Stimulated activated naive CD8-positive, alpha-beta T cell treated with anti-CD3 and anti-CD28 coated beads, Interleukin-15, amount 100 ng/mL, for 72 hours (primary cell): ENCODE results near the gene TCF25.

ENCODE experiments used
- ATAC-seq: fragments of 150-1000 bp; cut with Tn5 transposase; 2 replicates; pipeline ENCODE4 v1.10.0; 2021; ENCODE audit warnings: mild to moderate bottlenecking, moderate library complexity
- DNase-seq, 2 donors: peaks; one replicate each; pipeline ENCODE4 v3.0.0; 2021 to 2022
- H3K27ac Mint-ChIP-seq, 2 donors: one replicate each; pipeline ENCODE4 v1.8.0; 2022; ENCODE audit warnings: mild to moderate bottlenecking in 2 of 2, mixed read lengths in 2 of 2, moderate library complexity in 2 of 2
- H3K27me3 Mint-ChIP-seq: one replicate; pipeline ENCODE4 v1.8.0; 2022; ENCODE audit warnings: mixed read lengths
- H3K4me1 Mint-ChIP-seq: one replicate; pipeline ENCODE4 v1.8.0; 2022; ENCODE audit warnings: mild to moderate bottlenecking, mixed read lengths
- H3K4me3 Mint-ChIP-seq, 2 donors: one replicate each; pipeline ENCODE4 v1.8.0; 2022; ENCODE audit warnings: mild to moderate bottlenecking in 2 of 2, mixed read lengths in 2 of 2, moderate library complexity in 1 of 2
- H3K9me3 Mint-ChIP-seq, 2 donors: one replicate each; pipeline ENCODE4 v1.8.0; 2022; ENCODE audit warnings: mixed read lengths in 2 of 2

The TCF25 gene

DNA sequence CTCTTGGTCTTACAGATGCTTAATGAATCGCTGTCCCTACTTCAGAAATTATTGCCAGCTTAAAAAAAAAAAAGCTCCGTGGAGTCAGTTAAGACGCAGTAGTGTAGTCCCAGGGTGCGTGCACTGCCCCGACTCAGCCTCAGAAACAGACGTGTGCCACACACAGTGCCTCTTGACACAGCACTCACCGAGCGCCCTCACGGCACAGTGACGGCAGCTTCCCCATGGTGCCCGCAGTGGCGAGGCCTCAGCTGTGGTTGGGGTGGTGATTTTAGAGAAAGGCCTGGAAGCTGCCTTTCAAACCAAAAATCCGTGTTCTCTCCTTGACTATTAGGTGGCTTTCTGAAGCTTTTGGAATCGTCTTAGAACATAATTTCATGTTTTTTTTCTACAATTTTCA, 13.9 kb downstream of the TCF25 start:
- no peak for ATAC-seq
- Mint-ChIP-seq H3K27me3 (no peaks in the 10 kb centered on the region), H3K27ac (no peak overlapping the region), H3K9me3 (no peaks in the 10 kb centered on the region), H3K4me3 (no peak overlapping the region), H3K4me1 (peaks cover 18% of the 10 kb centered on the region)
- DNase-seq, result no peak

DNA sequence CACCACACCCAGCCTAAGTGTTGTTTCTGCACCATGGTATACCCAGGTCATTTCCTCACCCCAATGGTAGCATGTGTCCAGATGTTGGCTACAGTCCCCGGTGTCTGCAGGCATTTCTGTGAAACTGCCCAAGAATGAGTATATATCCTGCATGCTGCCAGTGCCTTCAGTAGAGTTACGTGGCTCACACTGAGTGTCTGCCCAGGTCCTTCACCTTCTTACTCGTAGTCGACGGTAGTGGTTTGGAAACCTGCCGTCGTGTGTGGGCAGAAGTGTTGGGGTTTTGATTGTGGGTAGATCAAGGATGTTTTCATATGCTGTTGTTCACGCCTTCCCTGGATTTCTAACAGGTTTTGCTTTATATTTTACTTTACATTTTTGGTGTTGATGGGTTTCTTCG, 16.8 kb downstream of the TCF25 start:
- no peaks in the 10 kb centered on the region for H3K27me3 Mint-ChIP-seq
- peak overlapping the region; percentile 17 to 69 for H3K27ac Mint-ChIP-seq
- DNase-seq (peak; percentile 46 to 57), ATAC-seq (peak; percentile 94)
- H3K4me3 Mint-ChIP-seq, result no peak overlapping the region
- no peaks in the 10 kb centered on the region for H3K9me3 Mint-ChIP-seq
- peaks cover 18% of the 10 kb centered on the region for H3K4me1 Mint-ChIP-seq

DNA sequence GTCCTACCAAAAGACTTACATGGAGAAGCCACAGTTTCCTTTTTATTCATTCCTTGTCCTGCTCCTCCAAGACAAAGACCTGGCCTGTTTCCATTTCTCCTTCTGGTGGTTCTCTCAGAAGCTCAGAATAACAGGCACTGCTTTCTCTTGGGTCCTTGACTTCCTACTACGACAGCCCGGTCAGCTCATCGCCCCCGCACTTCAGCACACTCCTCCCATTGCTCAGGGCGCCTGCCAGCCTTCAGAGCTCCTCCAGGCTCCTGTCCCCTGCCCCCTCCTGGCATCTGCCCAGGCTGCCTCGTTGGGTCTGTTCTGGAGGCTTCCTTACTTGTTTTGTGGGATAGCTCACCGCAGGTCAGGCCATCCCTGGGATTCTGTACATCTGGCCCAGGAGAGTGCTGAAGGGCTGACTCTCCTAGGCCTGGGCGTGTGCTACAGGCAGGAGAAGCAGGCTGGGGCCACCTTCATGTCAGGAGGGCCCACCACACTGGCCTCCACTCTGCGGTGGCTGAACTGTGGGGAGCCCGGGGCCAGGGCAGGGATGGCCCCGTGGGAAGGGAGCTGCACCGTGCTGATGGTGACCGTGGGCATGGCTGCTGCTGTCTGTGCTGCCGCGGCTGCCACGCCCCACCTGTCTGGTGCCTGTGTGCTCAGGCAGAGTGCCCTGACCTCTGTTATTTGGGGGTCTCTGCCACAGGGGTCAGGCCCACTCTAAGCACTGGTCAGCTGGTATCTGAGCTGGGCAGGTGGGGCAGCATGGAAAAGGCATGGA, 17.7 kb downstream of the TCF25 start:
- DNase-seq (no peak), ATAC-seq (no peak)
- no peak overlapping the region for H3K27ac Mint-ChIP-seq
- peaks cover 18% of the 10 kb centered on the region for H3K4me1 Mint-ChIP-seq
- H3K4me3 Mint-ChIP-seq, result peak overlapping the region in 1 of 2 donors; percentile 1
- H3K27me3 Mint-ChIP-seq, result no peaks in the 10 kb centered on the region
- H3K9me3 Mint-ChIP-seq, result no peaks in the 10 kb centered on the region

DNA sequence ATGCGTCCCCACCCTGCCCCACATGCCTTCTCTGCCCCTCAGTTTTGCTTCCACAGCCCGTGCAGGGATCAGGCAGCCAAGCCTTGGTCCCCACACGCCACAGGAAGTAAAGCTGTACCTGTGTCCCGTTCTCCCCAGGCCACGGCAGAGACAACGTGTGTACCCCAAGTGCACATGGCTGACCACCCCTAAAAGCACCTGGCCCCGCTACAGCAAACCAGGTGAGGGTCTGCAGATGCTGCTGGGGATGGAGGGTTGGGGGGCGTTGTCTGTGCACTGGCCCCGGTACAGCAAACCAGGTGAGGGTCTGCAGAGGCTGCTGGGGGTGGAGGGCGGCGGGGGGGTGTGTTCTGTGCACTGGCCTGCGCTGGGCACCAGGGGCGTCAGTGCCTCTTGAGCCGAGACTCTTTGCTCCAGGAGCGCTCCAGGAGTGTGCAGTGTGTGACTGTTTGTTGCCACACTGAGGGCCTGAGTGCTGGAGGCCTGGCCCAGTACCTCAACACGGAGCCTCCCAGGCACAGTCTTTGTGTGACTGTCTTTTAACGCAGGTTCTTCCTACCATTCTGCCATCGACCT, 18.8 kb downstream of the TCF25 start:
- H3K4me1 Mint-ChIP-seq, result peaks cover 18% of the 10 kb centered on the region
- no peaks in the 10 kb centered on the region for H3K9me3 Mint-ChIP-seq
- no peak for ATAC-seq
- no peaks in the 10 kb centered on the region for H3K27me3 Mint-ChIP-seq
- DNase-seq, result no peak
- H3K27ac Mint-ChIP-seq, result no peak overlapping the region
- H3K4me3 Mint-ChIP-seq, result no peak overlapping the region

DNA sequence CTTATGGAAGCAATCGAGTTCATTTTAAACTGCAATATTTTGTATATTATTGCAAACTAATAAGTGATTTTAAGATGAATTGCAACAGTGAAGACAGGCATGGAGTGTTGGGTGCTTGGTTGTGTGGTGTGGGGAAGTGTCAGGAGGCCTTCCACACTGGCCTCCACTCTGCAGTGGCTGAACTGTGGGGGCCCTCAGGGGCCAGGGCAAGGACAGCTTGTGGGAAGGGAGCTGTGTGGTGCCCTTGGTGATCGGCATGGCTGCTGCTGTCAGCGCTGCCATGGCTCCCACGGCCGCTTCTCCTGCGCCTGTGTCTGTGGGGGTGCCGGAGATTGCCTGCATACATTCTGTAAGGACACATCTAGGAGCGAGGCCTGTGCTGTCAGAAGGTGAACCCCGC, 19.2 kb downstream of the TCF25 start:
- Mint-ChIP-seq H3K4me1 (peaks cover 18% of the 10 kb centered on the region), H3K27ac (peak overlapping the region in 1 of 2 donors; percentile 19), H3K27me3 (no peaks in the 10 kb centered on the region), H3K9me3 (no peaks in the 10 kb centered on the region), H3K4me3 (no peak overlapping the region)
- DNase-seq (no peak), ATAC-seq (no peak)

DNA sequence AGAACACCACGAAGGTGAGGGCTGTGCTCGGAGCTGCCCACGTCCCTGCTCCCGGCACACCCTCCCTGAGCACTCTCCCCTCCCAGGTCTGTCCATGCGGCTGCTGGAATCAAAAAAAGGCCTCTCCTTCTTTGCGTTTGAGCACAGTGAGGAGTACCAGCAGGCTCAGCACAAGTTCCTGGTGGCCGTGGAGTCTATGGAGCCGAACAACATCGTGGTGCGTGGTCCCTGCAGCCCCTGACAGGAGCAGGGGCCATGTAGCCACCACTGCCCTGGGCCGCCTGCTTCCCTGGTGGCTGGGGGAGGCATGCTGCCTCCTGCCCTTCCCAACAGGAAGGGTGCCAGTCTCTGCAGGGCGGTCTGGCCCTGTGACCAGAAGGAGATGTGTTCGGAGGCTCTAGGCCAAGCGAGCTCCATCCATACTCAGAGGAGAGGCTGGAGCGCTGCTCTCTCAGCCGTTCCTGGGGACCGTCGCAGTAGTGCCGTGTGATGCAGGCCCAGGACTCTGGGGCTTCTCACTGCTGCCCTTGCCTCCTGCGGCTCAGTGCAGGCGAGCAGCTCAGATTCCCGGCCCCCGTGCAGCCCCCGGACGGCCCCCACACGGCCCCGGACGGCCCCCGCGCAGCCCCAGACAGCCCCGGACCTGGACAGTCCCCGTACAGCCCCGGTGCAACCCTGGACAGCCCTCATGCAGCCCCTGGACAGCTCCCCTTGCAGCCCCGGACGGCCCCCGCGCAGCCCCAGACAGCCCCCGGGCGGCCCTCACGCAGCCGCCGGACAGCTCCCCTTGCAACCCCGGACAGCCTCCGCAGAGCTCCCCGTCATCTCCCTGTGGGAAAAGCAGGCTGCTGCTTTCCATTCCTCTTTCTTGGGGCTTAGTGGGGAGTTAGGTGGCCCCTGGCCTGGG, 20.5 kb downstream of the TCF25 start:
- no peak for ATAC-seq
- Mint-ChIP-seq H3K27ac (no peak overlapping the region), H3K4me3 (no peak overlapping the region), H3K4me1 (peaks cover 18% of the 10 kb centered on the region), H3K9me3 (no peaks in the 10 kb centered on the region), H3K27me3 (no peaks in the 10 kb centered on the region)
- no peak for DNase-seq

DNA sequence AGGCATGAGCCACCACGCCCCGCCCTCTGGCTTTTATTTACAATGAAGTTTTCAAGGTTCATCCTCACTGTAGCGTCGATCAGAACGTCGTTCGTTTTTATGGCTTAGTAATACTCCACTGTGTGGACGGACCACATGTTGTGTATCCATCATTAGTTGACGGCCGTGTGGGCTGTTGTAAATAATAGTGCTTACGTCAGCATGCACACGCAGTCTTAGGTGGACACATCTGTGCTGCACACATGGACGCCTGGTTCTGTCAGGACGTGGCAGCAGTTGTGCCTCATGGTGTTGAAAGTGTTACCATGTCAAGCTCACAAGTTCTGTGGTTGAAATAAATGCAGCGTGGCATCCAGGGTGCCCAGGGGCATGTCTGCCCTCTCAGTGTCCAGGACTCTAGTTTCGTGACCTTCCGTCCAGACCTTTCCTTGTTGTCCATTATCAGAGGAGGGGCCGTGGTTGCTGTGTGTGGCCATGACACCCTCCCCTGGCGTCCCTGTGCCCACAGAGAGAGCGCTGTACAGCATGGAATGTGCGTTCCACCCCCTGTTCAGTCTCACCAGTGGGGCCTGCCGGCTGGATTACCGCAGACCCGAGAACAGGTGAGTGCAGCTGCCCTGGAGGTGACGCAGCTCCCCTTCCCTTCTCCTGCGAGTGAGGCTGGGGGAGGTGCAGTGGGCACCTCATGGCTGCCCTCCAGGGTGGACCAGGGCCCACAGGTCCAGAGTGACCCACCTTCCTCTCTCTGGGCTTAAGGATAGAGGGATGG, 22.3 kb downstream of the TCF25 start:
- no peak overlapping the region for H3K4me3 Mint-ChIP-seq
- ATAC-seq, result no peak
- no peaks in the 10 kb centered on the region for H3K27me3 Mint-ChIP-seq
- H3K4me1 Mint-ChIP-seq, result peaks cover 13% of the 10 kb centered on the region
- H3K27ac Mint-ChIP-seq, result no peak overlapping the region
- H3K9me3 Mint-ChIP-seq, result no peaks in the 10 kb centered on the region
- no peak for DNase-seq

DNA sequence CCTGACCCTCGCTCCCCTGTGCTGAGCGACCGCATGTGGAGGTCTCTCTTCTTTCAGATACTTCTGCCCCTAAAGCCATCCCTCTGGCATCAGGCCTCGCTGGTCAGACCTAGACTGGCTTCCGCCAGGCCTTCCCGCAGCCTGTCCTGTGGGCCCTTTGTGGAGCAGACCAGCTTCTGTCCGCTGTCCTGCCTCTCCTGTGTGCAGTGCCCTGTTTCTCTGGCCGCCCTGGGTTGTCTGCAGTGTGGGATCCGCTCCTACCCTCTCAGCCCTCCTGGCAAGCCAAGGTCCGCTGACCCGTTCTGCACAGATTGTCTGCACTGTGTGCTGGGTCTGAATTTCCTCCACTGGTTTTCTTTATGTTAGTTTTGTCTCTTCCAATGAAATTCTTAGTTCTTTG, 23.8 kb downstream of the TCF25 start:
- ATAC-seq, result no peak
- Mint-ChIP-seq H3K9me3 (no peaks in the 10 kb centered on the region), H3K4me3 (no peak overlapping the region), H3K27ac (no peak overlapping the region), H3K27me3 (no peaks in the 10 kb centered on the region), H3K4me1 (peaks cover 7% of the 10 kb centered on the region)
- DNase-seq, result no peak

DNA sequence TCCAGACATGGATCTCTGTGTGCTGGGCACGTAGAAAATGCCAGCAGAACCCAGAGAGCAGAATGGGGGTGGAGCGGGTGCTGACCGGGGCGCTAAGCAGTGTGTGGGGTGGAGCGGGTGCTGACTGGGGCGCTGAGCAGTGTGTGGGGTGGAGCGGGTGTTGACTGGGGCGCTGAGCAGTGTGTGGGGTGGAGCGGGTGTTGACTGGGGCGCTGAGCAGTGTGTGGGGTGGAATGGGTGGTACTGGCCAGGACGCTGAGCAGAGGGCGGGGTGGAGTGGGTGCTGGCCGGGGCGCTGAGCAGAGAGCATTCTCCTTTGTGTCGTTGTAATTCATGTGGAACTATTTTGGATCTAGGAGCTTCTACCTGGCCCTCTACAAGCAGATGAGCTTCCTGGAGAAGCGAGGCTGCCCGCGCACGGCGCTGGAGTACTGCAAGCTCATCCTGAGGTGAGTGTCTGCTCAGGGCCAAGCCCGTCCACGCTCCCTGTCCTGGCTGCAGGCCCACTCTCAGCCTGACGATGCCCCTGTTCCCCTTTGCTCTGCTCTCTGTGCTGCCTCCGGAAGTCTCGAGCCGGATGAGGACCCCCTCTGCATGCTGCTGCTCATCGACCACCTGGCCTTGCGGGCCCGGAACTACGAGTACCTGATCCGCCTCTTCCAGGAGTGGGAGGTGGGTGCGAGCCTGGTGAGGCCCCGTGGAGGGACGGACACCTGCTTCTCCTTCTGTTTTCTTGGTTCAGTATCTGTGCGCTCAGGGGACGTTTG, 25.0 kb downstream of the TCF25 start:
- DNase-seq (no peak), ATAC-seq (no peak)
- no peak overlapping the region for H3K4me3 Mint-ChIP-seq
- H3K4me1 Mint-ChIP-seq, result peaks cover 7% of the 10 kb centered on the region
- peak overlapping the region in 1 of 2 donors; percentile 12 for H3K27ac Mint-ChIP-seq
- no peaks in the 10 kb centered on the region for H3K9me3 Mint-ChIP-seq
- H3K27me3 Mint-ChIP-seq, result no peaks in the 10 kb centered on the region

DNA sequence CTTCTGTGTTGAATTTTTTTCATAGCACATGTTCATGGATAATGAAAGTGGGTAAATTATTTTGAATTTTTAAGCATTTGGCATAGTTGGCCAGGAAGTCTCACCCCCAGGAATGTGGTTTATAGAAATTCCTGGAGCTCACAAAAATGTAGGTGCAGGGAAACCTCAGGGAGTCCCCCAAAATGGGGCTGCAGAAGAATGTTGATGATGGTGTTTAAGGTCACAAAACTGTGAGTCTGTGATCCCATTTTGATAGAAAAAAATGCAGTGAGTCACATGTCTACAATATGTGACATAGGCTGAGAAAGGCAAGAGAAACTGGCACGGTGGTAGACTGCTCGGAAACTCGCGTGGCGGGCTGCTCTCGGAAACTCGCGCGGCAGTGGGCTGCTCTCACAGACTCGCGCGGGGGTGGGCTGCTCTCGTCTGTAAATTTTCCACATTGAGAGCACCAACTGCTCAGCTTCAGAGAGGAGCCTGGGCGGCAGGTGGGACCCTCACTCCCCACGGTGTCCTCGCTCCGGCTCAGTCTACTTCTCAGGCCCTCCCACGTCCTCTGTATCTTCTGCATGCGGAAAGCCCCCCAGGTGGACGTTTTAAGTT, 26.6 kb downstream of the TCF25 start:
- peaks cover 7% of the 10 kb centered on the region for H3K4me1 Mint-ChIP-seq
- no peak for ATAC-seq

DNA sequence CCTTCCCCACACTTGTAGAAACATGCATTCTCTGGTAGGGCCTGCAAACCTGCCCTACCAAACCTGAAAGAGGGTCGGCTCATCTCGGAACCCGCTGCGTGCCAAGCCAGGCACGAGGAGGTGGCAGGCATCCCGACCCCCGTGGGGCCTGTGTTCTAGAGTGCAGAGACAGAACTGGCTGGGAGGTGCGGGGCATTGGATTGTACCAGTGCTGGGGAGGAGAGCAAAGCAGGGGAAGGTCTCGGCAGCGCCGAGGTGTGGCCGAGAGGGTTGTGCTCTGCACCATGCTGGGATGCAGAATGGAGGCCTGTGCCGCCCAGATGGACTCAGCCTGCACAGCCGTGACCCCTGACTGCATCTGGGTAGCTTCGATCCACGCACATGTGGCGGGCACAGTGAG, 27.5 kb downstream of the TCF25 start:
- DNase-seq, result no peak
- H3K4me1 Mint-ChIP-seq, result peaks cover 7% of the 10 kb centered on the region
- ATAC-seq, result no peak

More for the DNA sequence above, 26.6 kb downstream of the TCF25 start:
- Mint-ChIP-seq H3K27ac (no peak overlapping the region), H3K4me3 (no peak overlapping the region), H3K9me3 (no peaks in the 10 kb centered on the region), H3K27me3 (no peaks in the 10 kb centered on the region)
- DNase-seq, result no peak

DNA sequence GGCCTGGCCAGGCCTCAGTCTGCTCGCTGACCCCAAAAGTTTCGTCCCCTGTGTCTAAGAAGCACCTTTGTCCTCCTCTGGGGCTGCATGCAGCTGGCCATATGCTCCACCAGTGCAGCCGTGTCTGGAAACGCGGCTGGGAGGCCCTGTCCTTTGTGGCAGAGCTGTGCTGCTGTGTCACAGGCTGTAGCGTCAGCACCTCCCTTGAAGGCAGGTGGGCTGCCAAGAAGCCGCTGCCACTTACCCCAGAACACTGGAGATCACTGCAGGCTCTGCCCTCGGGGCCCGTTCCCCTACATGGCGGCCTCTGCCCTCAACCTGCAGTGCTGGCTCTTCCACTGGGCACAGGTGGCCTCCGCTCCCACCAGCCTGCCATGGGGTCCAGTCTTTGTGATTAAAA, 29.6 kb downstream of the TCF25 start:
- Mint-ChIP-seq H3K9me3 (no peaks in the 10 kb centered on the region), H3K4me3 (no peak overlapping the region), H3K27me3 (no peaks in the 10 kb centered on the region), H3K27ac (no peak overlapping the region), H3K4me1 (peaks cover 7% of the 10 kb centered on the region)
- DNase-seq (no peak), ATAC-seq (no peak)

More for the DNA sequence above, 27.5 kb downstream of the TCF25 start:
- Mint-ChIP-seq H3K4me3 (no peak overlapping the region), H3K27ac (peak overlapping the region in 1 of 2 donors; percentile 89), H3K27me3 (no peaks in the 10 kb centered on the region), H3K9me3 (no peaks in the 10 kb centered on the region)

DNA sequence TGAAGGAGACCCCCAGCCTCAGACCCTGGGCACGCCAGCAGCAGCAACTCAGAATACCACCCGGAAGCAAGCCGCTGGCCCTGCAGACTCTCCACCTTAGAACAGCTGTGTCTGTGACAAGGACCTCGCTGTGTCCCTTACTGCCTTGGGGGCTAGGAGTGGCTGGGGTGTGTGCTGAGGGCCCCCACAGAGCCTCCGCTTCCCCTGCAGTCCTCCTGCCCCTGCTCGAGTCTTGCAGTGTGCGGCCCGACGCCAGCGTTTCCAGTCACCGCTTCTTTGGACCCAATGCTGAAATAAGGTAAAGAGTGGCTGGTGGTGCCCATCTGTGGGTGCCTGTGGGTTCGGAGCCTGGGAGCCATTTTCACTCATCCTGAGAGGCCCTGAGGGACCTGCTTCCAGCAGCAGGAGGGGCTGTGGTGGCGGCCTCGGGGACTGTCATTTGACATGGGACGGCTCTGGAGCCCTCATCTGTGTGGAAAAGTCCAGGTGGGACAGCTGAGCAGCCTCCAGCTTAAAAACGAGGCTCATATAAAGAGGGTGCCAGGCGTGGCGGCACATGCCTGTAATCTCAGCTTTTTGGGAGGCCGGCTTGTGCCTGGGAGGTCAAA, 30.6 kb downstream of the TCF25 start:
- ATAC-seq, result no peak
- no peak overlapping the region for H3K4me3 Mint-ChIP-seq
- H3K27me3 Mint-ChIP-seq, result no peaks in the 10 kb centered on the region
- peaks cover 7% of the 10 kb centered on the region for H3K4me1 Mint-ChIP-seq
- peak overlapping the region in 1 of 2 donors; percentile 85 for H3K27ac Mint-ChIP-seq
- no peak for DNase-seq
- no peaks in the 10 kb centered on the region for H3K9me3 Mint-ChIP-seq
